Fibroblast of gingiva (primary cell): ENCODE data around the gene NFILZ.
A peak's percentile ranks its signal among the peaks of the same experiment; 100 is the strongest.
"Not testable (repeated sequence)": the region's sequence is repeated elsewhere in the genome, so short reads cannot be mapped to it uniquely, and the experiment has no call there.

Experiments
- DNase-seq: peaks from one replicate; pipeline ENCODE4 v3.0.0-alpha.2; 2011; ENCODE audit warnings: low read depth

The NFILZ gene

GRCh38 chr19:8611877-8612806 is 18.3 kb upstream of the NFILZ start:
- DNase-seq = no peak

DNA sequence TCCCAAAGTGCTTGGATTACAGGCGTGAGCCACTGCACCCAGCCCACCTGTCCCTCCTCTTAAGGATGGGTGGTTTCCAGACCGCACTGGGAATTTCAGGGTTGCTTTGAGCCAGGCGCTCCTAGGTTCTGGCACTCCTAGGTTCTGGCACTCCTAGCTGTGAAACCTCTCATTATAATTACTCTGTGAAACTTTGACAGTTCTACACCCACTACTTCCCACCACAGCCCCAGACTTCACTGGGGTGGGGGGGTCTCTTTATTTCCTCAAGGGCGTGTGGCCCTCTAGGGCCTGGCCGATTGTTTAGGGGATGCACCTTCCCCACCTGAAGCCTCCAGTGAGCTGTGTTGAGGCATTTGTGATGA is 17.6 kb upstream of the NFILZ start:
- DNase-seq = no peak

DNA sequence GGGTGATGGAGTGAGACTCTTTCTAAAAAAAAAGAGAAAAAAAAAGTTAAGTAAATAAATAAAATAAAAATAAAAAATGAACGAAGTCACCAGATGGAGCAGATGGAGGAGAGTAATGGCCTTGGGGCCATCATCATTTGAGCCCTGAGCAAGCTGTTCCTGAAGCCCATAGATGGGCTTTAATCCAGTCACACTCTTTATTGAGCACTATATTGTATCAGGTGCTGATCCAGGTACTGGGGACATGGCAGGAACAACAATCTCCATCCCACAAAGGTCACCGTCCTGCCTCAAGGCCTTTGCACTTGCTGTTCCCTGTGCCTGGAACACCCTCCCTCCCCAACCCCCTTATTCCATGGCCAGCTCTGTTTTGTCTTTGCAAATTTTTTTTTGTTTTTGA is 16.0 kb upstream of the NFILZ start:
- no peak for DNase-seq

DNA sequence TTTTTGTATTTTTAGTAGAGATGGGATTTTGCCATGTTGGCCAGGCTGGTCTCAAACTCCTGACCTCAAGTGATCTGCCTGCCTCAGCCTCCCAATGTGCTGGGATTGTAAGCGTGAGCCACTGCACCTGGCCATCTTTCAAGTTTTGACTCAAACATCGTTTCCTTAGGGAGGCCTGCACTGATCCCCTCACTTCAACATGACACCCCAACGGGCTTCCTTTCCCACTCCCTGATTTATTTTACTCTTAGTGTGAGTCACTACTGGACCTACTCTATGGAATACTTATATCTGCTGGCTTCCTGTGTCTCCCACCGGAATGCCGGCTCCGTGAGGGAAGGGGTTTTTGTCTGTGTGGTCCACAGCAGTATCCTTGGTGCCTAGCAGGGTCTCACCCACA is 15.4 kb upstream of the NFILZ start:
- DNase-seq = no peak

DNA sequence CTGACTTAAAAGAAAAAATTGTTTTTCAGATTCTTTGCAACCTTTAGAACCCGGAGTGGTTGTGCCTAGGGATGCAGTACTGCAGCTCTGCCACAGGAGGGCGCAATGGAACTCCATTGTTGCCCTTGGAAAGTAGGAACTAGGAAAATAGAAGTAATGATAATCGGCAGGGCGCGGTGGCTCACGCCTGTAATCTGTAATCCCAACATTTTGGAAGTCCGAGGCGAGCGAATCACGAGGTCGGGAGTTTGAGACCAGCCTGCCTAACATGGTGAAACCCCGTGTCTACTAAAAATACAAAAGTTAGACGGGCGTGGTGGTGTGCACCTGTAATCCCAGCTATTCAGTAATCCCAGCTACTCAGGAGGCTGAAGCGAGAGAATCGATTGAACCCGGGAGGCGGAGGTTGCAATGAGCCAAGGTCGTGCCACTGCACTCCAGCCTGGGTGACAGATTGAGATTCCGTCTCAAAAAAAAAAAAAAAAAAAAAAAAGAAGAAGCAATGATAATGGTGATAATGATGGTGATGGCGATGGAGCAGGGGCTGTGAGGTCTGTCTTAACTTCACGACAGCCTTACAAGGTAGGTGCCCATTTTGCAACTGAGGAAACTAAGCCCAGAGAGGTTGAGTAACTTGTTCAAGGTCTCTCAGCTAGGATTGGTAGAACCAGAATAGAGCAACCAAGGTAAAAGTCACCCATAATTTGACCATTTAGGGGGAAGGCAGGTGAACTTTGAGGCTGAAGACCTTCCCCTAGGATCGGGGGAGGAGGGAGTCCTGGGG is 14.4 kb upstream of the NFILZ start:
- no peak for DNase-seq

- no peak for DNase-seq
Observed at GRCh38 chr19:8616861-8617260, 13.6 kb upstream of the NFILZ start.

DNA sequence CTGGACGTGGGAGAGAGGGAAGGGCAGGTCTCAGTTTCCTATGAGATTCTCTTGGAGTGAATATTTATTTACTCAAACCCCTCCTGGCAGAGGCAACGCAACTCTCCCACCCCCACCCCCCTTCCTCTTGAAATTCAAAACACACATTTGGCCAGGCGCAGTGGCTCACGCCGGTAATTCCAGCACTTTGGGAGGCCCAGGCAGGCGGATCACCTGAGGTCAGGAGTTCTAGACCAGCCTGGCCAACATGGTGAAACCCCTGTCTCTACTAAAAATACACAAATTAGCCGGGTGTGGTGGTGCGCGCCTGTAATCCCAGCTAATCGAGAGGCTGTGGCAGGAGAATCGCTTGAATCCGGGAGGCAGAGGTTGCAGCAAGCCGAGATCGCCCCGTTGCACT is 13.1 kb upstream of the NFILZ start:
- DNase-seq = not testable (repeated sequence)

DNA sequence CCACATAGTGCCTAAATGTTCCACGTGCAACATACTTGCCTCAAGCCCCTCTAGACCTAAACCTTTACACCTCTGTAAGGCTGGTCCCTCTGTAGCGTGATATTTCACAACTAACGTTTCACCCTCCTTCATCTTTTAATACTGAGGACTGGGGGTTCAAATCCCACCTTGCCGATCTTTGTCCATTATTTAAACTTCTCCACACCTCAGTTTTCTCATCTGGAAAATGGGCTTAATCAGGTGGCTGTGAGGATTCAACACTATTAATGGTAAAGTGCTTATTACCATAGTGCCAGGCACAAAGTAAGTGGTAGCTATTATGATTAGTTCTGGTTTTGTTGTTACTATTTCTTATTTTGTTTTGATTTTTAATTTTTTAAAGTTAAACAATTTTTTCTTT is 12.4 kb upstream of the NFILZ start:
- no peak for DNase-seq

DNA sequence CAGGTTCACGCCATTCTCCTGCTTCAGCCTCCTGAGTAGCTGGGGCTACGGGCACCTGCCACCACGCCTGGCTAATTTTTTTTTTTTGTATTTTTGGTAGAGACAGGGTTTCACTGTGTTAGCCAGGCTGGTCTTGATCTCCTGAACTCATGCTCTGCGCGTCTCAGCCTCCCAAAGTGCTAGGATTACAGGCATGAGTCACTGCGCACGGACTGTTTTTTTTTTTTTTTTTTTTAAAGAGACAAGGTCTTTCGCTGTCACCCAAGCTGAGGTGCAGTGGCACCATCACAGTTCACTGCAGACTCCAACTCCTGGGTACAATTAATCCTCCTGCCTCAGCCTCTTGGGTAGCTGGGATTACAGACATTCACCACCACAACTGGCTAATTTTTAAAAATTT is 11.7 kb upstream of the NFILZ start:
- no peak for DNase-seq

DNA sequence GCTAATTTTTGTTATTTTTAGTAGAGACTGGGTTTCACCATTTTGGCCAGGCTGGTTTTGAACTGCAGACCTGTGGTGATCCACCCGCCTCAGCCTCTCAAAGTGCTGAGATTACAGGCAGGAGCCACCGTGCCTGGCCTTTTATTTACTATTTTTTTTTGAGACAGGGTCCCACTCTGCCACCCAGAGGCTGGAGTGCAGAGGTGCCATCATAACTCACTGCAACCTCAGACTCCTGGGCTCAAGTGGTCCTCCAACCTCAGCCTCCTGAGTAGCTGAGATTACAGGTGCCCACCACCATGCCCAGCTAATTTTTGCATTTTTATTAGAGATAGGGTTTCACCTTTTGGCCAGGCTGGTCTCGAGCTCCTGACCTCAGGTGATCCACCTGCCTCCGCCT is 7.5 kb upstream of the NFILZ start:
- not testable (repeated sequence) for DNase-seq

GRCh38 chr19:8626842-8627241 is 3.6 kb upstream of the NFILZ start:
- no peak for DNase-seq

DNA sequence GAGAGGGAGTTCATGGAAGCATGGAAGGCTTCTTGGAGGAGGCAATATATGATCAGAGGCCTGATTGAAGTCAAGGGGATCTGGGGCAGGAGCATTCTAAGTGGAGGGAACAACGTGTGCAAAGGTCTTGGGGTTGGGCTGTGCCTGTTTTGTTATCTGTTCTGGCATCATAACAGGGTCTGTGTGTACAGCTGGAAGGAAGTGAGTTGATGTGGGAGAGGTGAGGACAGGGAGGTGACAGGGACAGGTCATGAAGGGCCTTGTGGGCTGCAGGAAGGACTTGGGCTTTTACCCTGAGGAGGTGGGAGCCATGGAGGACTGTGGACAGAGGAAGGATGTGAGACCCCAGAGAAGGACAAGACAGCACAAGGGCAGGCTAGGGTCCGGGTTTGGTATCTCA is 1.2 kb upstream of the NFILZ start:
- no peak for DNase-seq

DNA sequence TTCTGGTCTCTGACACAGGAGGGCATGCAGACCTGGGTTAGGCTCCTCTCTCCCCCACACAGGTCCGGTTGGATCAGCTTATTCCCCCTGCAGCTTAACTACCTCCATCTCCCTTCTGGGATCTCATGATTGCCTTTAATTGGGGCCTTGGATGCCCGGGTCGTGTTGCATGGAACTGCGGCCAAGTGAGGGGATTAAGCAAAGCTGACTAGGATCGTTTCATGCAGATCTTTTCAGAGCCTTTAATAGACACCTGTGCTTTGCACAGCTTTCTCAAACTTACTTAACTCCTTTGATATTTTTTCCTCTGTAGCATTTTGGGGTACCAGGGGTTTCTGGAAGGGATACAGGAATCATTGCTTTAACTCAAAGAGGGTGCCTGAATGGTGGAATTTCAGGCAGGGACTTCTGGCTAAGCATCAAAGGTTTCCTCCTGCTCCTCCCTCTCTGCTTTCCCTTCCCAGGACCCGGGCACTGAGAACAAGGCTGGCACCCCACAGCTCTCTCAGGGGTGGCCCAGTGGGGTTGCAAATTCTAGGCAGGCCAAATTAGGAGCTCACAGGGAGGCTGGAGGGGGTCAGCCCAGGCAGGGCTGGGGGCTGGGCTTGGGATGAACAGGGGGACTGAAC is 477 bp downstream of the NFILZ start:
- no peak for DNase-seq

- peak; percentile 43 for DNase-seq
Observed at GRCh38 chr19:8631425-8631819, 989 bp downstream of the NFILZ start.

GRCh38 chr19:8635422-8635821 is 5.0 kb downstream of the NFILZ start:
- DNase-seq = no peak

GRCh38 chr19:8637070-8637469 is 6.6 kb downstream of the NFILZ start:
- not testable (repeated sequence) for DNase-seq

DNA sequence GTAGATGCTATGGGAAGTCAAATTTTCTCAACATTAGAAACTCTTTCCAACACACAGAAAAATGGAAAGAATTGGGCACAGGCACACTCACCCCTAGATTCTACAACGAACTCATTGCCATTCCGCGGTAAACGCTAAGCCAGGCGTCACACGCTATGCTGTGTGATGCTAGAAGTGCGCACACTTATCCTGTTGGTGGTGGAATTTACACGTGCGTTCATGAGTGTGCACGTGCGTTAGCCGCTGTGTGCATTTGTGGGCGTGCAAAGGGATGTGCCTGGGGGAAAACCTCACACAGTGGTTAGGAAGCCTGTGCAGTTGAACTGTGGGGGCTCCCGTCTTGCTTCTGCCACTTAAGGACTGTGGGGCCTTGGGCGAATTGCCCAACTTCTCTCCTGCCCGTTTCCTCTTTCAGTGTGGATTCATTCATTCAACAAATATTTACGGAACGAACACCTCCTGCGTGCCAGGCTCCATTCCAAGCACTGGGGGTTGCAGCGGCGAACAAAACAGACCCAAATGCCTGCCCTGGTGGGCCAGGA is 7.7 kb downstream of the NFILZ start:
- no peak for DNase-seq

- no peak for DNase-seq
Observed at GRCh38 chr19:8639821-8640401, 9.5 kb downstream of the NFILZ start.

- DNase-seq = peak; percentile 13
Observed at GRCh38 chr19:8640402-8641004, 10.1 kb downstream of the NFILZ start.

GRCh38 chr19:8641221-8641907 is 10.9 kb downstream of the NFILZ start:
- DNase-seq = no peak

- DNase-seq = peak; percentile 29
Observed at GRCh38 chr19:8641908-8642547, 11.6 kb downstream of the NFILZ start.
